NCI-H2227 treated with DMSO at 0.1 percent for 48 hours (cell line): ENCODE results near the gene KLF7.

Experiments used
- DNase-seq: peaks from one replicate; lab custom pipeline; 2025; lab: John Stamatoyannopoulos, UW

KLF7 gene

GRCh38 chr2:207093234-207093633 is 72.5 kb downstream of the KLF7 start:
- no peak for DNase-seq

GRCh38 chr2:207092818-207093217 is 72.9 kb downstream of the KLF7 start:
- DNase-seq: no peak

GRCh38 chr2:207091928-207092327 is 73.8 kb downstream of the KLF7 start:
- no peak for DNase-seq

- DNase-seq: no peak
These were observed 74.6 kb downstream of the KLF7 start for GRCh38 chr2:207091176-207091575.

- no peak for DNase-seq
These were observed 75.4 kb downstream of the KLF7 start for GRCh38 chr2:207090389-207090788.

- peak; percentile 17 for DNase-seq
These were observed 76.9 kb downstream of the KLF7 start for GRCh38 chr2:207088839-207089238.

- DNase-seq: no peak
These were observed 77.5 kb downstream of the KLF7 start for GRCh38 chr2:207088276-207088675.

GRCh38 chr2:207087046-207087902 is 78.5 kb downstream of the KLF7 start:
- DNase-seq: no peak

- peak; percentile 26 for DNase-seq
These were observed 79.6 kb downstream of the KLF7 start for GRCh38 chr2:207086136-207086535.

GRCh38 chr2:207085110-207085509 is 80.6 kb downstream of the KLF7 start:
- DNase-seq: no peak

GRCh38 chr2:207083361-207084110 is 82.2 kb downstream of the KLF7 start:
- no peak for DNase-seq

- DNase-seq: no peak
These were observed 83.1 kb downstream of the KLF7 start for GRCh38 chr2:207082619-207083018.

GRCh38 chr2:207078186-207078798 is 87.5 kb downstream of the KLF7 start:
- DNase-seq: no peak

- DNase-seq: no peak
These were observed 88.5 kb downstream of the KLF7 start for GRCh38 chr2:207077266-207077665.

- no peak for DNase-seq
These were observed 90.3 kb downstream of the KLF7 start for GRCh38 chr2:207075456-207075855.

- peak; percentile 56 for DNase-seq
These were observed 91.7 kb downstream of the KLF7 start for GRCh38 chr2:207073801-207074678.

GRCh38 chr2:207073412-207073800 is 92.3 kb downstream of the KLF7 start:
- DNase-seq: no peak

GRCh38 chr2:207072571-207072970 is 93.2 kb downstream of the KLF7 start:
- DNase-seq: no peak

GRCh38 chr2:207071820-207072219 is 93.9 kb downstream of the KLF7 start:
- no peak for DNase-seq

- DNase-seq: no peak
These were observed 98.3 kb downstream of the KLF7 start for GRCh38 chr2:207067473-207067872.

- DNase-seq: no peak
These were observed 98.8 kb downstream of the KLF7 start for GRCh38 chr2:207066791-207067460.
